HG03175 (cell line): ENCODE data around the gene OPN1LW.
"Not testable (repeated sequence)": the region's sequence is repeated elsewhere in the genome, so short reads cannot be mapped to it uniquely, and the experiment has no call there.

Experiments
- ATAC-seq: cut with Tn5 transposase; IDR thresholded peaks from one replicate; pipeline ENCODE4 v1.9.1; 2021; ENCODE audit warnings: mild to moderate bottlenecking, moderate library complexity; ENCODE audit not compliant: unreplicated experiment

The OPN1LW gene

GRCh38 chrX:154132366-154132765 lies 11.7 kb upstream of the OPN1LW start:
- ATAC-seq = no peak

- ATAC-seq = no peak
Measured at GRCh38 chrX:154135458-154136229, 8.4 kb upstream of the OPN1LW start.

GRCh38 chrX:154136627-154137161 lies 7.3 kb upstream of the OPN1LW start:
- ATAC-seq = no peak

- ATAC-seq = no peak
Measured at GRCh38 chrX:154138857-154139256, 5.2 kb upstream of the OPN1LW start.

GRCh38 chrX:154140206-154140605 lies 3.8 kb upstream of the OPN1LW start:
- ATAC-seq = no peak

- ATAC-seq = no peak
Measured at GRCh38 chrX:154140742-154141141, 3.3 kb upstream of the OPN1LW start.

- ATAC-seq = no peak
Measured at GRCh38 chrX:154142386-154142785, 1.7 kb upstream of the OPN1LW start.

- no peak for ATAC-seq
Measured at GRCh38 chrX:154142950-154143745, 895 bp upstream of the OPN1LW start.

GRCh38 chrX:154151030-154151429 lies 7.0 kb downstream of the OPN1LW start:
- not testable (repeated sequence) for ATAC-seq

- not testable (repeated sequence) for ATAC-seq
Measured at GRCh38 chrX:154156221-154156620, 12.2 kb downstream of the OPN1LW start.

- ATAC-seq = not testable (repeated sequence)
Measured at GRCh38 chrX:154157207-154157606, 13.2 kb downstream of the OPN1LW start.

- not testable (repeated sequence) for ATAC-seq
Measured at GRCh38 chrX:154159345-154159744, 15.3 kb downstream of the OPN1LW start.

GRCh38 chrX:154164902-154165301 lies 20.9 kb downstream of the OPN1LW start:
- not testable (repeated sequence) for ATAC-seq

- not testable (repeated sequence) for ATAC-seq
Measured at GRCh38 chrX:154168384-154168783, 24.3 kb downstream of the OPN1LW start.

- ATAC-seq = peak; percentile 77
Measured at GRCh38 chrX:154172535-154172943, 28.5 kb downstream of the OPN1LW start.

- ATAC-seq = not testable (repeated sequence)
Measured at GRCh38 chrX:154174356-154174755, 30.3 kb downstream of the OPN1LW start.

GRCh38 chrX:154182296-154182695 lies 38.3 kb downstream of the OPN1LW start, which contains the start of gene OPN1MW:
Gene OPN1MW (plus strand): TSS chrX:154182596. CDS start chrX:154182678, 82 bp downstream.
- not testable (repeated sequence) for ATAC-seq

GRCh38 chrX:154183794-154184193 lies 39.8 kb downstream of the OPN1LW start:
- not testable (repeated sequence) for ATAC-seq

- not testable (repeated sequence) for ATAC-seq
Measured at GRCh38 chrX:154192846-154193245, 48.8 kb downstream of the OPN1LW start.

- not testable (repeated sequence) for ATAC-seq
Measured at GRCh38 chrX:154194316-154194715, 50.3 kb downstream of the OPN1LW start.

GRCh38 chrX:154196466-154196865 lies 52.4 kb downstream of the OPN1LW start:
- ATAC-seq = not testable (repeated sequence)
